Brain microvascular endothelial cell (primary cell): ENCODE measurements around the gene CX3CL1.

ENCODE experiments used
- DNase-seq: peaks from one replicate; pipeline ENCODE4 v3.0.0-alpha.2; 2020
- H3K27ac ChIP-seq: fragments of 250-450 bp; sonication (Bioruptor Pico); 2 replicates; pipeline ENCODE4 v1.5.1; 2020; ENCODE audit warnings: mild to moderate bottlenecking, moderate library complexity
- H3K27me3 ChIP-seq: fragments of 250-450 bp; sonication (Bioruptor Pico); replicated peaks from 2 replicates; pipeline ENCODE4 v1.5.1; 2020; ENCODE audit warnings: mild to moderate bottlenecking
- H3K36me3 ChIP-seq: fragments of 250-450 bp; sonication (Bioruptor Pico); replicated peaks from 2 replicates; pipeline ENCODE4 v1.5.1; 2020; ENCODE audit warnings: mild to moderate bottlenecking
- H3K4me3 ChIP-seq: 2 replicates; pipeline ENCODE4 v1.5.1; 2011; ENCODE audit warnings: low read depth, mild to moderate bottlenecking, control low read depth, low read length, moderate library complexity
- CTCF ChIP-seq: IDR thresholded peaks from 2 replicates; pipeline ENCODE4 v1.5.1; 2011; ENCODE audit warnings: low read depth, mild to moderate bottlenecking, moderate library complexity, low read length, control low read depth, inconsistent platforms; ENCODE audit errors: missing control alignments
- in situ Hi-C: cut with HindIII; loops from 2 replicates; pipeline ENCODE4 v1.10.0; 2017; ENCODE audit warnings: low sequenced_read_pairs, low pct_ligation_motif_present

The CX3CL1 gene

DNA sequence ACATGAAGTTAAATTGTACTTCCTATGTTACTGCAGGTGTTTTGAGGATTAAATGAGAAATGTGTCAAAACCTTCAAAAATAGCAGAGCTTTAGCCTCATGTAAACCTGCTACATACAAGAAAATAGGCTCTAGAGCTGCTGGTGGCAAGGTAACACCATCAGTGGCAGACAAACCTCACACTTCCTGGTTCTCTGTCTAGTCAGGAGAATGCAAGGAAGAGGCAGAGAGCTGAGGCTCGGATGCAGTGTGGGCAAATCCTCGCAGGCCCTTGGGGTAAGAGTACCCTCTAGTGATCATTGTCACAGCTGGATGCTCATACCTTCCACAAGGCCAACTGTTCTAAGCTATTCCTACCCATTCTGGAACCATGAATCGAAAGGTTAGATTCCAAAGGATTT lies 60.7 kb downstream of the CX3CL1 start:
- H3K27me3 ChIP-seq: no peaks in the 10 kb centered on the region
- in situ Hi-C loops: no loop called here
- no peak for DNase-seq
- H3K4me3 ChIP-seq: no peak overlapping the region
- TF ChIP-seq CTCF: no peak
- H3K27ac ChIP-seq: no peak overlapping the region
- peaks cover 83% of the 10 kb centered on the region for H3K36me3 ChIP-seq

- Histone ChIP-seq H3K4me3 (no peak overlapping the region), H3K27me3 (no peaks in the 10 kb centered on the region), H3K27ac (no peak overlapping the region), H3K36me3 (peaks cover 84% of the 10 kb centered on the region)
- no peak for DNase-seq
- no peak for TF ChIP-seq CTCF
- in situ Hi-C loops: no loop called here
These were observed 61.7 kb downstream of the CX3CL1 start for GRCh38 chr16:57434003-57434402.
